GM12878 (cell line): ENCODE data around the gene LRRN2. TPM values are rescaled to one million over a fixed set of nuclear protein-coding genes. Genes with fewer than 3 reads are reported as not detected.

Experiments used
- ATAC-seq: fragments of 200-7000 bp; cut with Tn5 transposase; 3 replicates; pipeline ENCODE4 v1.9.1; 2020; ENCODE audit warnings: mild to moderate bottlenecking, moderate library complexity
- BruUV-seq: library from RNA; stranded (reverse); fragments of 400-500 nt; replicated peaks from 2 replicates; lab custom pipeline; 2021; lab: Mats Ljungman, UMichigan
- CTCF ChIA-PET: fragments of 300-600 bp; sonication (Branson Sonifier 250); formaldehyde crosslinking; extraction: SDS; loops from one replicate; lab custom pipeline; 2021; ENCODE audit warnings: inconsistent platforms; lab: Yijun Ruan, JAX
- POLR2A ChIA-PET: fragments of 350-600 bp; formaldehyde crosslinking; extraction: SDS; loops from one replicate; lab custom pipeline; 2021; ENCODE audit warnings: inconsistent platforms; lab: Charles Lee
- RAD21 ChIA-PET: fragments of 300-600 bp; sonication (Branson Sonifier 250); formaldehyde crosslinking; loops from one replicate; lab custom pipeline; 2023; ENCODE audit warnings: antibody characterized with exemption; ENCODE audit not compliant: unreplicated experiment; lab: Charles Lee
- SMC1A ChIA-PET: fragments of 300-600 bp; sonication (Branson Sonifier 250); formaldehyde crosslinking; loops from one replicate; lab custom pipeline; 2023; ENCODE audit not compliant: unreplicated experiment, uncharacterized antibody; lab: Charles Lee
- DNase-seq: peaks from one replicate; pipeline ENCODE4 v3.0.0-alpha.2; 2011; ENCODE audit warnings: low read depth, low spot score
- FAIRE-seq: peaks from 3 replicates; lab custom pipeline; 2011; peaks lifted over from hg19 to GRCh38; lab: Jason Lieb, UNC
- H2AFZ ChIP-seq: 2 replicates; pipeline ENCODE4 v1.6.0; 2011; ENCODE audit warnings: low read depth, low read length, control low read depth; ENCODE audit not compliant: control insufficient read depth
- H3K27ac ChIP-seq: 2 replicates; pipeline ENCODE4 v1.5.1; 2011; ENCODE audit warnings: control low read depth; ENCODE audit not compliant: control insufficient read depth, insufficient read depth
- H3K27me3 ChIP-seq, 2 experiments: replicated peaks in 1 of 2; 2 replicates each; pipeline versions ENCODE4 v1.6.0 to v1.6.1; 2011; ENCODE audit warnings: low read length in 1 of 2; ENCODE audit not compliant: control insufficient read depth in 2 of 2, insufficient read depth in 2 of 2
- H3K36me3 ChIP-seq, 2 experiments: 2 replicates each; pipeline ENCODE4 v1.5.1; 2011; ENCODE audit warnings: low read length in 1 of 2; ENCODE audit not compliant: control insufficient read depth in 2 of 2, insufficient read depth in 2 of 2
- H3K4me1 ChIP-seq: 2 replicates; pipeline ENCODE4 v1.6.1; 2011; ENCODE audit warnings: mild to moderate bottlenecking, low read length, moderate library complexity, mixed read lengths; ENCODE audit not compliant: control insufficient read depth, insufficient read depth
- H3K4me2 ChIP-seq: 2 replicates; pipeline ENCODE4 v1.6.0; 2011; ENCODE audit warnings: control low read depth; ENCODE audit not compliant: control insufficient read depth, insufficient read depth
- H3K4me3 ChIP-seq: fragments of 200-600 bp; sonication (generic); 2 replicates; pipeline ENCODE4 v1.5.1; 2016
- H3K79me2 ChIP-seq: 2 replicates; pipeline ENCODE4 v1.6.0; 2011; ENCODE audit warnings: low read length; ENCODE audit not compliant: control insufficient read depth, insufficient read depth
- H3K9ac ChIP-seq: 2 replicates; pipeline ENCODE4 v1.8.0; 2011; ENCODE audit warnings: low read length, control low read depth, mixed read lengths; ENCODE audit not compliant: control insufficient read depth, insufficient read depth
- H3K9me3 ChIP-seq: replicated peaks from 3 replicates; pipeline ENCODE4 v1.5.1; 2011; ENCODE audit warnings: mild to moderate bottlenecking, low read length; ENCODE audit not compliant: control insufficient read depth, insufficient read depth
- H4K20me1 ChIP-seq: 2 replicates; pipeline ENCODE4 v1.6.0; 2011; ENCODE audit not compliant: control insufficient read depth, insufficient read depth
- ATF7 ChIP-seq: fragments of 450-650 bp; IDR thresholded peaks from 2 replicates; pipeline ENCODE4 v1.6.1; 2016; ENCODE audit warnings: low read depth, mild to moderate bottlenecking
- BMI1 ChIP-seq: fragments of 450-650 bp; IDR thresholded peaks from 2 replicates; pipeline ENCODE4 v1.6.1; 2016; ENCODE audit warnings: mild to moderate bottlenecking, moderate library complexity, borderline replicate concordance
- CHD2 ChIP-seq: IDR thresholded peaks from 2 replicates; pipeline ENCODE4 v1.6.1; 2011; ENCODE audit warnings: low read depth, low read length, improper control_type of control experiment, borderline replicate concordance
- E2F4 ChIP-seq: IDR thresholded peaks from 2 replicates; pipeline ENCODE4 v1.6.1; 2012; ENCODE audit warnings: low read depth, low read length, improper control_type of control experiment
- FOS ChIP-seq: IDR thresholded peaks from 3 replicates; pipeline ENCODE4 v1.6.1; 2011; ENCODE audit warnings: borderline replicate concordance; ENCODE audit not compliant: insufficient read length; ENCODE audit errors: extremely low read depth
- HDGF ChIP-seq: fragments of 450-650 bp; IDR thresholded peaks from 2 replicates; pipeline ENCODE4 v1.6.1; 2016; ENCODE audit warnings: antibody characterized with exemption
- IKZF2 ChIP-seq, 2 experiments: fragments of 450-650 bp; IDR thresholded peaks; 2 replicates each; pipeline ENCODE4 v1.6.1; 2017; ENCODE audit warnings: mild to moderate bottlenecking in 2 of 2, moderate library complexity in 2 of 2
- MLLT1 ChIP-seq: fragments of 450-650 bp; IDR thresholded peaks from 2 replicates; pipeline ENCODE4 v1.6.1; 2016; ENCODE audit warnings: mild to moderate bottlenecking
- MTA2 ChIP-seq: fragments of 450-650 bp; IDR thresholded peaks from 2 replicates; pipeline ENCODE4 v1.6.1; 2016; ENCODE audit warnings: low read depth, mild to moderate bottlenecking, moderate library complexity
- MXI1 ChIP-seq: fragments of 150-350 bp; IDR thresholded peaks from 2 replicates; pipeline ENCODE4 v1.6.1; 2011; ENCODE audit warnings: low read depth, mild to moderate bottlenecking, inconsistent platforms, low read length, improper control_type of control experiment
- NBN ChIP-seq: fragments of 450-650 bp; IDR thresholded peaks from 2 replicates; pipeline ENCODE4 v1.6.1; 2016
- NFXL1 ChIP-seq: fragments of 450-650 bp; IDR thresholded peaks from 2 replicates; pipeline ENCODE4 v1.6.1; 2017; ENCODE audit warnings: antibody characterized with exemption, mild to moderate bottlenecking, borderline replicate concordance
- PKNOX1 ChIP-seq: fragments of 450-650 bp; IDR thresholded peaks from 2 replicates; pipeline ENCODE4 v1.6.1; 2016; ENCODE audit warnings: mild to moderate bottlenecking
- RELB ChIP-seq: fragments of 450-650 bp; IDR thresholded peaks from 2 replicates; pipeline ENCODE4 v1.6.1; 2017; ENCODE audit warnings: low read depth, mild to moderate bottlenecking, moderate library complexity
- RUNX3 ChIP-seq: IDR thresholded peaks from 2 replicates; pipeline ENCODE4 v1.6.1; 2012; ENCODE audit warnings: low read length, inconsistent platforms
- SMAD5 ChIP-seq: IDR thresholded peaks from 2 replicates; pipeline ENCODE4 v1.6.1; 2016; ENCODE audit warnings: antibody characterized with exemption, low read depth
- TAF1 ChIP-seq: IDR thresholded peaks from 2 replicates; pipeline ENCODE4 v1.6.1; 2011; ENCODE audit warnings: mild to moderate bottlenecking, low read depth, low read length, borderline replicate concordance
- YY1 ChIP-seq: IDR thresholded peaks from 2 replicates; pipeline ENCODE4 v1.6.1; 2011; ENCODE audit warnings: low read depth, mild to moderate bottlenecking, low read length
- ZSCAN29 ChIP-seq: fragments of 450-650 bp; IDR thresholded peaks from 2 replicates; pipeline ENCODE4 v1.6.1; 2017; ENCODE audit warnings: mild to moderate bottlenecking, moderate library complexity
- WGBS: methylation state at CpG from one replicate; pipeline ENCODE4 v1.1.6; 2016; ENCODE audit warnings: low lambda C conversion rate; ENCODE audit not compliant: insufficient replicate concordance, insufficient coverage; ENCODE audit errors: missing lambda C conversion rate; 5-methylcytosine and 5-hydroxymethylcytosine counted together
- in situ Hi-C: fragments of 300-500 bp; cut with MboI; formaldehyde crosslinking; loops from 9 replicates; pipeline ENCODE4 v1.14.3; 2018; ENCODE audit warnings: mixed read lengths
- intact Hi-C: fragments of 100-400 bp; cut with micrococcal nuclease; formaldehyde crosslinking; loops from one replicate; pipeline ENCODE4 v1.14.2; 2022; ENCODE audit not compliant: unreplicated experiment
- polyA plus RNA-seq, 11 experiments: library from polyadenylated mRNA; depleted of rRNA in 4 of 11; unstranded in 6 of 11; stranded (reverse) in 5 of 11; fragments of >200 nt; fragmentation: Nextera tagmentation in 4 of 11; fragmentation: Illumina TruSeq in 1 of 11; extraction: Ambion mirVana in 4 of 11; extraction: Trizol in 1 of 11; gene quantifications; 1 replicate in 1 of 11; 2 replicates in 10 of 11; pipeline versions ENCODE4 v1.2.1 to v1.2.3, GENCODE V29; 2011 to 2016; ENCODE audit warnings: inconsistent platforms in 2 of 11, missing spikeins in 2 of 11, low read depth in 1 of 11
- total RNA-seq, 4 experiments: library from RNA; depleted of rRNA in 3 of 4; stranded (reverse); fragments of >200 nt in 3 of 4; fragmentation: Illumina TruSeq in 1 of 4; extraction: Trizol in 1 of 4; gene quantifications; 2 replicates each; pipeline versions ENCODE4 v1.2.1 to v1.2.3, GENCODE V29; 2013 to 2021

Gene LRRN2
- total and polyA plus RNA-seq, 10 of the 15 experiments (the other 5 are each of a cell fraction or from before 2014, with no cell fraction given): not detected

- in situ Hi-C loops: no loop called here
- BruUV-seq: no TSS peak
- peak; percentile 85 for ATAC-seq
- TF ChIP-seq FOS (no peak), PKNOX1 (peak; percentile 70), BMI1 (no peak), ZSCAN29 (no peak), MXI1 (no peak), HDGF (peak; percentile 95), YY1 (no peak), MTA2 (peak; percentile 80), TAF1 (no peak), E2F4 (no peak), ATF7 (peak; percentile 95), NBN (peak; percentile 94), SMAD5 (no peak), MLLT1 (peak; percentile 81), CHD2 (0 out of 2 replicates have a peak, but pooled peaks have one; percentile 23), IKZF2 (IDR thresholded peaks at IDR 0.05) (peak; percentile 66 to 75; a peak in 2 of 4 replicates), RUNX3 (no peak), NFXL1 (no peak), RELB (peak; percentile 60; the same call in 1 of the 2 replicates)
Measured at GRCh38 chr1:204723131-204723787, 37.7 kb upstream of the LRRN2 start.

More at GRCh38 chr1:204723131-204723787, 37.7 kb upstream of the LRRN2 start:
- Histone ChIP-seq H3K79me2 (no peaks in the 10 kb centered on the region), H3K36me3 (no peaks in the 10 kb centered on the region), H3K27ac (no peak overlapping the region), H3K4me2 (no peak overlapping the region), H4K20me1 (no peaks in the 10 kb centered on the region), H3K4me1 (no peaks in the 10 kb centered on the region), H3K9ac (no peak overlapping the region), H3K9me3 (no peaks in the 10 kb centered on the region), H3K4me3 (no peak overlapping the region), H2AFZ (no peak overlapping the region), H3K27me3 (no peaks in the 10 kb centered on the region)
- DNase-seq (no peak), FAIRE-seq (no peak)
- ChIA-PET POLR2A (no interaction called here), CTCF (interaction anchor here (1.0 to 3.7 kb wide), 4 partner anchors 8 to 40 kb away, joined by 3 to 19 read pairs (median 14); no protein-coding TSS in a partner anchor), SMC1A (interaction anchor here (0.9 to 4.8 kb wide), 7 partner anchors 9 to 158 kb away, joined by 3 to 31 read pairs (median 3); no protein-coding TSS in a partner anchor), RAD21 (interaction anchor here (1.3 kb wide), 1 partner anchor 24 kb away, joined by 3 read pairs; no protein-coding TSS in a partner anchor)
- intact Hi-C loops: no loop called here
- WGBS: 21% methylated on average over 8 of the region's 8 CpGs
